NT2/D1 (cell line): ENCODE results near the gene ZNF804B.

Experiments
- DNase-seq: peaks from one replicate; pipeline ENCODE4 v3.0.0-alpha.2; 2011; ENCODE audit warnings: low read depth, low spot score
- H3K27me3 ChIP-seq: 2 replicates; pipeline ENCODE4 v1.6.0; 2011; ENCODE audit warnings: mild to moderate bottlenecking; ENCODE audit not compliant: insufficient read length, insufficient read depth
- H3K36me3 ChIP-seq: 2 replicates; pipeline ENCODE4 v1.6.1; 2011; ENCODE audit warnings: mild to moderate bottlenecking, low read length, mixed read lengths; ENCODE audit not compliant: insufficient read depth, insufficient read length
- H3K4me1 ChIP-seq: 2 replicates; pipeline ENCODE4 v1.5.1; 2011; ENCODE audit not compliant: insufficient read depth, insufficient read length
- H3K4me3 ChIP-seq: 2 replicates; pipeline ENCODE4 v1.5.1; 2011; ENCODE audit warnings: low read depth; ENCODE audit not compliant: insufficient read length
- H3K9ac ChIP-seq: 2 replicates; pipeline ENCODE4 v1.6.0; 2011; ENCODE audit warnings: low read depth; ENCODE audit not compliant: insufficient read length
- H3K9me3 ChIP-seq: 2 replicates; pipeline ENCODE4 v1.5.1; 2011; ENCODE audit warnings: mild to moderate bottlenecking, low read length; ENCODE audit not compliant: insufficient read depth
- SUZ12 ChIP-seq: IDR thresholded peaks from 2 replicates; pipeline ENCODE4 v1.6.1; 2011; ENCODE audit not compliant: insufficient read length, insufficient read depth; ENCODE audit errors: extremely low read depth
- YY1 ChIP-seq: IDR thresholded peaks from 2 replicates; pipeline ENCODE4 v1.6.1; 2011; ENCODE audit not compliant: insufficient read length, insufficient read depth
- ZNF274 ChIP-seq: IDR thresholded peaks from 2 replicates; pipeline ENCODE4 v1.6.1; 2011; ENCODE audit warnings: mild to moderate bottlenecking, low read depth, low read length

The ZNF804B gene

GRCh38 chr7:89021741-89022140 lies 262.2 kb downstream of the ZNF804B start:
- no peak for DNase-seq
- Histone ChIP-seq H3K27me3 (no peaks in the 10 kb centered on the region), H3K4me3 (no peak overlapping the region), H3K4me1 (no peaks in the 10 kb centered on the region), H3K36me3 (no peaks in the 10 kb centered on the region), H3K9me3 (no peaks in the 10 kb centered on the region), H3K9ac (no peak overlapping the region)
- TF ChIP-seq YY1 (no peak), ZNF274 (no peak), SUZ12 (no peak)

- Histone ChIP-seq H3K9ac (no peak overlapping the region), H3K4me3 (no peak overlapping the region), H3K27me3 (no peaks in the 10 kb centered on the region), H3K36me3 (no peaks in the 10 kb centered on the region), H3K9me3 (no peaks in the 10 kb centered on the region), H3K4me1 (no peaks in the 10 kb centered on the region)
- DNase-seq = no peak
- TF ChIP-seq SUZ12 = no peak
- no peak for TF ChIP-seq ZNF274
- TF ChIP-seq YY1 = no peak
Measured at GRCh38 chr7:89023206-89023605, 263.7 kb downstream of the ZNF804B start.

GRCh38 chr7:89023877-89024276 lies 264.4 kb downstream of the ZNF804B start:
- Histone ChIP-seq H3K36me3 (no peaks in the 10 kb centered on the region), H3K4me3 (no peak overlapping the region), H3K27me3 (no peaks in the 10 kb centered on the region), H3K9ac (no peak overlapping the region), H3K4me1 (no peaks in the 10 kb centered on the region), H3K9me3 (no peaks in the 10 kb centered on the region)
- TF ChIP-seq YY1 (no peak), ZNF274 (no peak), SUZ12 (no peak)
- no peak for DNase-seq

GRCh38 chr7:89027781-89028180 lies 268.3 kb downstream of the ZNF804B start:
- Histone ChIP-seq H3K9me3 (no peaks in the 10 kb centered on the region), H3K4me3 (no peak overlapping the region), H3K4me1 (no peaks in the 10 kb centered on the region), H3K27me3 (no peaks in the 10 kb centered on the region), H3K36me3 (no peaks in the 10 kb centered on the region), H3K9ac (no peak overlapping the region)
- TF ChIP-seq SUZ12 (no peak), YY1 (no peak), ZNF274 (no peak)
- DNase-seq = no peak

GRCh38 chr7:89028319-89028718 lies 268.8 kb downstream of the ZNF804B start:
- no peak overlapping the region for H3K9ac ChIP-seq
- TF ChIP-seq ZNF274 (no peak), SUZ12 (no peak), YY1 (no peak)

GRCh38 chr7:89029864-89030263 lies 270.4 kb downstream of the ZNF804B start:
- H3K4me3 ChIP-seq = no peak overlapping the region
- H3K4me1 ChIP-seq = no peaks in the 10 kb centered on the region
- TF ChIP-seq ZNF274 = no peak
- no peak for TF ChIP-seq YY1
- no peak for TF ChIP-seq SUZ12
- no peaks in the 10 kb centered on the region for H3K9me3 ChIP-seq
- no peaks in the 10 kb centered on the region for H3K36me3 ChIP-seq
- DNase-seq = no peak
- no peaks in the 10 kb centered on the region for H3K27me3 ChIP-seq
- H3K9ac ChIP-seq = no peak overlapping the region

More at GRCh38 chr7:89028319-89028718, 268.8 kb downstream of the ZNF804B start:
- Histone ChIP-seq H3K9me3 (no peaks in the 10 kb centered on the region), H3K4me1 (no peaks in the 10 kb centered on the region), H3K27me3 (no peaks in the 10 kb centered on the region), H3K36me3 (no peaks in the 10 kb centered on the region), H3K4me3 (no peak overlapping the region)
- no peak for DNase-seq

GRCh38 chr7:89041240-89041639 lies 281.7 kb downstream of the ZNF804B start:
- TF ChIP-seq YY1 = no peak
- no peak for TF ChIP-seq ZNF274
- no peak for TF ChIP-seq SUZ12

More at GRCh38 chr7:89041240-89041639, 281.7 kb downstream of the ZNF804B start:
- H3K36me3 ChIP-seq = no peaks in the 10 kb centered on the region
- H3K9ac ChIP-seq = no peak overlapping the region
- no peak for DNase-seq
- no peaks in the 10 kb centered on the region for H3K4me1 ChIP-seq
- H3K9me3 ChIP-seq = peaks cover 17% of the 10 kb centered on the region; the same call in 1 of the 2 replicates
- H3K4me3 ChIP-seq = no peak overlapping the region
- no peaks in the 10 kb centered on the region for H3K27me3 ChIP-seq
